Endometrial microvascular endothelial cells (primary cell): ENCODE results near the gene SH2B3. TPM values are rescaled to one million over a fixed set of nuclear protein-coding genes. Genes with fewer than 3 reads are reported as not detected.

Source experiments
- in situ Hi-C: cut with HindIII; loops from 2 replicates; pipeline ENCODE4 v1.10.0; 2017; ENCODE audit warnings: low sequenced_read_pairs, low pct_unique_long_range_greater_than_20kb; ENCODE audit errors: inconsistent ontology term
- total RNA-seq: library from RNA; depleted of rRNA; stranded (reverse); fragments of >200 nt; gene quantifications from one replicate; pipeline ENCODE4 v1.2.3, GENCODE V29; 2015; ENCODE audit errors: inconsistent ontology term

Gene SH2B3
- total RNA-seq, 1 donor from 2014 or later = 152 TPM

DNA sequence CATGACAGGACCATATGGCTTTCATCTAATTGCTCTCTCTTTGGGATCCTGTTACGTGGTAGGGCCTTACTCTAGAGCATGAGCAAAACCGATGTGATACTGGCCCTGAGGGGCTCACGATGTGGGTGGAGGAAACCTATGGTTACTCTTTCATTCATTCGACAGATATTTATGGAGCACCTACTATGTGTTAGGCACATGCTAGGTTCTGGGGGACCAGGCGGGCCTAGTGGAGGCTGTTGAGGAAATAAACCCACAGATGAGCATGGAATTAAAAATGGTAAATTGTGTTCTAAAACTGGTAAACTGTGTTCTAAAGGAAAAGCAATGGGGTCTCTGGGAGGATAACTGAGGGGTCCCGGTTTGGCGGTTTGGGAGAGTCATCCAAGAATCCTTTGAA lies 14.8 kb downstream of the SH2B3 start:
- in situ Hi-C loops = no loop called here

DNA sequence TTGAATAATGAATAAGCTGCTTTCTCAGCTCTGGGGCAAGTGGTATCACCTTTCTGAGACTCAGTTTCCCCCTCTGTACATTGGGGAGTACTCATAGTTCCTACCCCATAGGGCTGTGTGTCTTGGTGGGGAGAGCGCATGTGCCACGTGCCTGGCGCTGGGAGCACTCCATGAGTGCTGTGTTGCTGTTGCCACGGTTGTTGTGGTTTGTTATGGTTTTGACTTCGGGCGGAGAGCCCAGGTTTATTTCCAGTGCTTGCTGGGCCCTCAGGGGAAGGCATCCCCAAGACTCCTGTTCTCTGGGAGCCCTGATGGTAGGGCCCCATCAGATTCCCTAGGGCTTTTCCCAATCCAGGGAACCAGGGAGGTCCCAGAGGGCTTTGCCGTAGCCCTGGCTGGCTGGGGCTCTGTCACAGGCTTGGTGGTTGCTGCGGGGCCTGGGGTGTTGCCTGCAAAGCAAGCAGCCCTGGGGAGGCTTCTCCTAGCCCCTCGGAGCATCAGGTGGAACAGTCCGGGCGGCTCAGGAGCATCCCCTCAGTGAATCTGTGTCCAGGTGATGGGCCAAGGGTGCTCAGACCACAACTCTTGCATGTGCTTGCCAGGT lies 18.6 kb downstream of the SH2B3 start:
- in situ Hi-C loops = no loop called here

DNA sequence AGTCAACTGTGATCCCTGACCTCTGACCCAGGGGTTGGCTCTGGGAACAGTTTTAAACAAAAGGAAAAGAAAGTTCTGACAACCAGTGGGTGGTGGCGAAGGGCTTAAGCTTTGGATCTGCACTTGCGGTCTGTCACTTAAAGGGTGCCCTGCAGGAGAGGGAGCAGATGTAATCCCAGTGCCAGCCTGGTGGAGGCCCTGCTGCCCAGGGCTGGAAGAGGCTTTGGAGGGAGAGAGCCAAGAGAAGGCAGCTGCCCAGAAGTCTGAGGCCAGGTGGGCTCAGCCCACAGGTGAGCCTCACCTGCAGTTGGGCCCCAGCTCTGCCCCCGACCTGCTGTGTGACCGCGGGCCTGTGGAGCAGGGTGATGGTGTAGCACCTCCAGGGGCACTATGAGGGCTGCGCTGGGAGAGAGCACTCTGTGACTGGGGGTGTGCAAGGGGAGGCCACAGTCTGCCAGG lies 19.1 kb downstream of the SH2B3 start:
- in situ Hi-C loops = no loop called here

DNA sequence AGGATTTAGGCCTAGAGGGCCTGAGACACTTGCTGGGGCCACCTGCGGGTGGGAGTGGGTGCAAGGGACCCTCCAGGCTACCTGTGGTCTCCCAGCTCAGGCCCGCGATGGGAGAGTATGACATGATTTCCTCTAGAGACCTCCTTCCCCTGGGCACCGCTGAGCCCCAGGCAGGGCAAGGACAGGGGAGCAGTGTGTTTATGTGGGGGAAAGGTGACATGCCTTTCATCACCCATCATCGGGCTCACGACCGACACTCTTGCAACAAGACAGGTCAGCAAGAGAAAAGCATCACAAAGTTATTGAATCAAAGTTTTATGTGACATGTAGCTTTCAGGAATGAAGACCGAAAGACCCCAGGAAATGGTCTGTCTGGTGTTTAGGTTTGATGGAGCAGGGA lies 19.9 kb downstream of the SH2B3 start:
- in situ Hi-C loops = no loop called here

DNA sequence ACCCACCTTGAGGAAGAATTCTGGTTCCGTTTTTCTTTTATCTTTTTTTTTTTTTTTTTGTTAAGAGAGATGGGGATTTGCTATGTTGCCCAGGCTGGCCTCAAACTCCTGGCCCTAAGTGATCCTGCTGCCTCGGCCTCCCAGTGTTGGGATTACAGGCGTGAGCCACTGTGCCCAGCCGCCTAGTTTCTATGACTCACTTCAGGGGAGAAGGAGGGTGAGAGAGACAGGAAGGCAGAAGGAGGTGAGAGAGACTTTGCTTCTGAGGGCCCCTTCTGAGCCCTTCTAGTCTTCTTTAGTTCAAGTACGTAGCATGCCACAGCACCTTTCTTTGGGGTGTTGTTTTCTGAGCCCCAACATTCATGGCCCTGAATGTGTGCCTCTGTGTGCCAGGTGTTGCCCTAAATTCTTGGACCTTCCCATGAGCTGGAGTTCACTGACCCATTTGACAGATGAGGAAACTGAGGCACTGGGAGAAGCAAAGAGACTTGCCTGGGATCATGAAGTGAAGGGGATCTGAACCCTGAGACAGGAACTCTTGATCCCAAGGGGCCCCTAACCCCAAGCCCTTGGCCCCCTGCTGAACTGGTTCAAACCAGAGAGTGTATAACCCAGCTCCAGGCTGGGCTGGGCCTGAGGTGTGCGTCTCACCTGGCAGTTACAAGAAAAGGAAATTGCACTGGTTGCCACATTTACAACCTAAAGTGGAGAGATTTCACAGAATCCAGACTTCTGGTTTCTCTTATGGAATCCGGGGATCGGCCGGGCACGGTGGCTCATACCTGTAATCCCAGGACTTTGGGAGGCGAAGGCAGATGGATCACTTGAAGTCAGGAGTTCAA lies 20.8 kb downstream of the SH2B3 start:
- in situ Hi-C loops = no loop called here

DNA sequence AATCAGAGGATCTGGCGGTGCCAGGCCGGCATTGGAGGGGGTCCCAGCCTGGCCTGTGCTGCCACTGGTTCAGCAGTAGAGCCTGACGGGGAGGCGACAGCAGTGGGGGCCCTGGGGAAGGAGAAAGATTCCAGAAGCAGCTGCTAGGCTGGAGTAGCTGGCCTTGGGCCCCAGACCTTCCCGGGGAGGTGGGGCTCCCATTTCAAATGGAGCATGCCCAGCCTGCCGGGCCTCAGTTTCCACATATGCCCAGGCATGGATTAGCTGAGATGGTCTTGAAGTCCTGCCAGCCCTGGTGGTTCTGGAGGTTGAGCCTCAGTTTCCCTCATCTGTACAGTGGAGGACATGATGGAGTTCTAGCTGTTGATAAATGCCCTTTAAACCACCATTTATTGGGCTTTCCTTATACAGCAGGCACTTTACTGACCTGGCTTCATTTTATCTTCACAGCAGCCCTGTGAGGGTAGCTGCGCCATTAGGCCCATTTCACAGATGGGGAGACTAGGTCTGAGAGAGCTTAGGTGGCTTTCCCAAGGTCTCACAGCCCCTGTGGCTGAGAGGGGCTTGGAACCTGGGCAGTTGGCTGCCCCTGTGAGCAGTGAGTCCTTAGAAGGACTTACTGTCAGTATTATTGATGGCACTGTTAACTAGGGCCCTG lies 21.8 kb downstream of the SH2B3 start:
- in situ Hi-C loops = no loop called here

DNA sequence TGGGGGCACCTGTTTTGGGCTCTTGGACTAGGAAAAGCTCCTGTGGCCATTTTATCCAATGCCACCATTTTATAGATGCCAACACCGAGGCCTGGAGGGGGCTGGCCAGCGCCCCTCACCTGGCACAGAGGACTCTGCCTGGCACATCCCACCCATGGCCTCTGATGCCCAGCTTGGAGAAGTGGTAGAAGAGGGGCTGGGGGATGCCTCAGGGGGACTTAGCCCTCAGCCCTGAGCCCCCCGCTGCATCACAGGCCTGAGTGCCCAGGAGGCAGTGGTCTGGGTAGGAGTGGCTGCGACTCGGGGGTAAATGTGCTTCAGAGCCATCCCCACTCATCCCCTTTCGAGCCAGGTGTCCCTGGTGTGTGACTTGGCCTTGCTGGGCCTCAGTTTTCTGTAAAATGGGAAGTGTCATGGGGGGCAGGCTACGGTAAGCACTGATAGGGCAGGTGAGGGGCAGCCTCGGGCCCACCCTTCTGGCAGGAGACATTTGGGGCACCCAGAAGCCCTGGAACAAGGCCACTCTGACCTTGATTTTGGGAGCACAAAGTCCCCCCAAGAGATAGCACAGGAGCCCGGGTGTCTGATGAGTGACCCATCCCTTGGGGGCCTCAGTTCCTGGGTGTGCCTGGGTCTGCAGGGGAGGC lies 22.5 kb downstream of the SH2B3 start:
- in situ Hi-C loops = no loop called here

DNA sequence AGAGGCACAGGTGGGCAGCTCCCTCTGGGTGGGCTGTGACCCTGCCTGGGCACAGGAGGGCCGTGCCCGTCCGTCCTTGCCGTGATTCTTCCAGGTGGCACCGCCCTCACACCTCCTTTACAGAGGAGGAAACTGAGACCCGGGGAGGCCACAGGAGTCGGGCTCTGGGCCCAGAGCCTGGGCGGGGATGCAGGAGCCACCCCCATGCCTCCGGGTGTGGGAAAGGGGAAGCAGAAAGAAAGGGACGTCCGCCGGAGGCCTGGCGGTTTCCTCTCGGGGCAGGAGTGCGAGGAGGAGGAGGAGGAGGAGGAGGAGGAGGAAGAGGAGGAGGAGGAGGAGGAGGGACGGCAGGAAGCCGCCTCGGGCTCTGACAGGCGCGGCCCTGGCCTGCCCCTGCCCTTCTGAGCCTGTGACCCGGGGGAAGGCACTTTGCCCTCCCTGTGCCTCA lies 23.0 kb downstream of the SH2B3 start:
- in situ Hi-C loops = no loop called here

DNA sequence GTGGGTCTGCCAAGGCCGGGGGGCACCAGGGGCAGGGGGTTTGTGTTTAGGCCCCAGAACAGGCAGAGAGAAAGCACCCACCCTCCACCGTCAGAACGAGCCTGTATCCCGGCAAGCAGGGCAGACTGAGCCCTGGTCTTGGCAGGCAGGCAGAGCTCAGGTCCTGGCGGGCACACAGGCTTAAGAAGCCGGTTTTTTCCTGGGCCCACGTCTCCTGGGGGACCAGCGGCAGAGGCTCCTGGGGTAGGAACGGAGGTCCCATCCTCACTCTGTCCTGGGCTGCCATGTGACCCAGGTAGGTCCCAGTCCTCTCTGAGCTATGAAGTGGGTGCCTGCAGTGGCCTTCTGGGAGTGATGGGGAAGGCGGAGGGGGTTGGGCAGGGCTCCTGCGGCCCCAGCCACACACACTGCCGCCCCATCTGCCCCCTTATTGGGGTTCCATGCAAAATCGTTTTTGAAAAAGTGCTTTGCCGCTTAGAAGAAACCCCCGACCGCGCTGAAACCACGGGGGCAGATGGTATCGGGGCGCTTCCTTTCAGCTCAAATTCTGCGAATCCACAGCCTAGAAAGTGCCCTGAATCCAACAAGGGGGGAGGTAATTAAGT lies 24.2 kb downstream of the SH2B3 start:
- in situ Hi-C loops = no loop called here

DNA sequence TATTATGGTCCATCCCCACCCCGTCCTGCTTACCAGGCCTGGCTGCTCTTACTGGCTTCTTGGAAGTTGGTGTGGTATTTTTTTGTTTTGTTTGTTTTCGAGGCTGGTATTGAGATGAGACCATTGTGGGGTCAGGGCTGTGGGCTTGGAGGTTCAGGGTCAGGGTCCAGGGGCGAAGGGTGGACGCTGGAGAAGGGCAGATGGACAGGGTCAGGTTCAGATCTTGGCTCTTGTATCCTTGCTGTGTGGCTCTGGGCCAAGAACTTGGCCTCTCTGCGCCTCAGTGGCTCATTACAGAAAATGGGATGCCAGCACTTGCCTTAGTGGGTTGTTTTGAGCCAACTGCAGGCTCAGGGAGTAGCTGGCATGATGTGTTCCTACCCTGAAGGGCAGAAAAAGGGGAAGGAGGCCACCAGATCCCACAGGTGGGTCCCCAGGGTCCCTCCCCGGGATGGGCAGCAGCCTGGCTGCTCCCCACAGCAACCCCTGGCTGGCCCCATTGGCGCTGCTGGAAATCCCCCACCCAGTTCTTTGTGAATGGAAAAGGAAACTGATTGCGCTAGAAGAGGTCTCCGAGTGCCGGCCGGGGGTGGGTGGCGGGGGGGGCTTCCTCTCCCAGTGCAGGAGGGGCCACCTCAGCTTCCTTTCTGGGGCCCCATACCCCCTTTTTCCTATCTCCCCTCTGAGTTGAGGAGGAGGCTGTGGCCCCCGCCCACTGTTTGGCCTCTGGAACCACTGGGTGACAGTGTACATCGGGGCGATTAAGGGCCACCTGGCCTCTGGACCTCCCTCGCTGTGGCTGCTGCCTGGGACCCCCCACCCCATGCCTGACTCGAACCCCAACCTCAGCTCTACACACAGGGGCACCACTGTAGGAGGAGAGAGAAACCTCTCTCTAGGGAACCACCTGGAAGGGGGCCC lies 25.0 kb downstream of the SH2B3 start:
- in situ Hi-C loops = no loop called here

DNA sequence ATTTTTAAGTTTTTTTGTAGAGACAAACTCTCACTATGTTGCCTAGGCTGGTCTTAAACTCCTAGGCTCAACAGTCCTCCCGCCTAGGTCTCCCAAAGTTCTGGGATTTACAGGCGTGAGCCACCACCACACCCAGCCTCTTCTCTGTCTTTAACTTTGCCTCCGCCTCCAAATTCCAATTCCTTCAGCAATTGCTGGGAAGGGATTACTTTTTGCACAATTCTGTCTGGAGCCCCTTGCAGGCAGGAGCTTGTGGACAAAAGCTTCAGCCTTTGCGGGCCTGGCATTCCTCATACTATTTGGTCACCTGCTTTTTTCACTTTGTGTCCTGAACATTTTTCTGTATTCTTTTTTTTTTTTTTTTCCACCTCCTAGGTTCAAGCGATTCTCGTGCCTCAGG lies 26.0 kb downstream of the SH2B3 start:
- in situ Hi-C loops = no loop called here

DNA sequence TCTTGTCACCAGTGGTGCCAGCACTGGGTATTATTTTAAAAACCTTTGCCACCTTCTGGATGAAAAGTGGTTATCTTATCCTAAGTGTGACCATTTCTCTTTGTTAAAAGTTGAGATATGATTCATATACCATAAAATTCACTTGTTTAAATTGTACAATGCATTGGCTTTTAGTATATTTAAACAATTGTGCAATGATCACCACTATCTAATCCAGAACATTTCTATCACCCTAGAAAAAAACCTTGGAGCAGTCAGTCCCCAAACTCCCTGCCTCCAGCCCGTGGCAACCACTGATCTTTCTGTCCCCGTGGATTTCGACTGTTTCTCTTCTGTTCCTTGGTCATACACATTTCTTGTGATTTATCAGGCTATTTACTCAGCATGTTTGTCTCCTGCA lies 28.3 kb downstream of the SH2B3 start:
- in situ Hi-C loops = no loop called here

DNA sequence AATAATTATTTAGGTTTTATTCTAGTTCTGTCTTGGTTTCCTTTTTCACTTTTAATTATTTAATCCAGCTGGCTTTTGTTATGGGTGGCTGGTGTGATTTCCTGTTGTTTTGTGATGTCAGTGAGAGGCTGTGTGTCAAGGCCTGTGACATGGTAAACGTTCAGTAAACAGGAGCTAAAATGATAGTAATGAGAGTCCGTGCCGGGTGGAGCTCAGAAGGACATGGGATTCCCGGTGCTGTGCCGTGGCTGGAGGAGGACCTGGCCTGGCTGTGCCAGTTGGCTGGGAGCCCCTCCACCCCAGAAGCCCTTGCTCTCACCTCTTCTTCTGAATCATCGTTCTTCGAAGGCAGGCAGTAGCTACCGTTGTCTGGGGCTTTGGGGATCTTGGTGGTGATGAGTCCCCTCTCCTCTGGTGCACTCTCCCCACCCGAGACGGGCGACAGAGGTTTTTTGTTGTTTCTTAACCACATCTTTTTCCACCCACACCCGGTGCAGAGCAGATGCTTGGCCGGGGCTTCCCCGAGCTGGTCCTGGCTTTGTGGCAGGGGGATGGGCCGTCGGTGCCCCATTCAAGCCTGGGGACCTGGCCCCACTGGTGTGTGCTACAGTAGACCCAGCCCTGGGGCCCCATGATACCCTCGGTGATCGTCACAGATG lies 29.1 kb downstream of the SH2B3 start:
- in situ Hi-C loops = no loop called here

DNA sequence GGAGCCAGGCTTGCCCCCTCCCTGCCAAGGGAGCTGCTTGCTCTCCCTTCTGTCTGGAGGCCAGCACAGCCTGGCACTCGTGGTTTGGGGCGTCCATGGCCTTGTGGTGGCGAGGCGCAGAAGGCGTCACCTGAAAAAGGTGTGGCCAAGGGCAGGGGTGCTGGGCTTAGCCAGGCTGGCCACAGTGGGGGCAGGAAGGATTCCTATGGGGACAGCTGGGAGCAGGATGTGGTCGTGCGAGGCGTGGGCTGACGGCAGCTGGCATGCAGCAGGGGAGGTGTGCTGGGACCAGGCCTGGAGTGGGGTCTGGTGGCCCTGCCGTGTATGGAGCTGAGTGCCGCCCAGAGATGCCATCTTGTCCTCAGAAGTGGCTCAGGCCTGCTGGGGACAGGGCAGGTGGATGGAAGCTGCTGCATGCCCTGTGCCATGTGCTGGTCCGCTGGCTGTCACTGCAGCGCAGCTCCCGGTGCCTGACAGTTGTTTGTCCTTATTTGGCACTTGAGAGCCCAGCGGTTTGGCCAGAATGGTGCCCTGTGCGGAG lies 30.0 kb downstream of the SH2B3 start:
- in situ Hi-C loops = no loop called here

DNA sequence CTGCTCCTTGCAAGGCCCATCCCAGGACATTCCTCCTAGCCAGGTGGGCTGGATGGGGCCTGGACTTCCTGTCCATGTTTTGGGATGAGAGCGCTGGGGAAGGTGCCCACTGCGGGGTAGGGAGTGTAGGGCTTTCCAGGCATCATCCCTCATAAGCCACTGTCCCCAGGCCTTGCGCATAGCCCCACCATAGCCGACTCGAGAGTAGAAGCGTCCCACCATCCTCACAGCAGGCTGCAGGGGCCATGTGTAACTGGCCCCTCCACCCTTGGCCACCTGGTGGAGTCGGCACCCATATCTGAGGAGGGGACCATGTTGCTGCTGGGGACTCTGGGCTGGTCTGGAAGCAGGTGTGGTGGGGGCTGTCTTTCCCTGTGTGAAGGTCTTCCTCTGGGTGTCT lies 30.5 kb downstream of the SH2B3 start:
- in situ Hi-C loops = no loop called here

DNA sequence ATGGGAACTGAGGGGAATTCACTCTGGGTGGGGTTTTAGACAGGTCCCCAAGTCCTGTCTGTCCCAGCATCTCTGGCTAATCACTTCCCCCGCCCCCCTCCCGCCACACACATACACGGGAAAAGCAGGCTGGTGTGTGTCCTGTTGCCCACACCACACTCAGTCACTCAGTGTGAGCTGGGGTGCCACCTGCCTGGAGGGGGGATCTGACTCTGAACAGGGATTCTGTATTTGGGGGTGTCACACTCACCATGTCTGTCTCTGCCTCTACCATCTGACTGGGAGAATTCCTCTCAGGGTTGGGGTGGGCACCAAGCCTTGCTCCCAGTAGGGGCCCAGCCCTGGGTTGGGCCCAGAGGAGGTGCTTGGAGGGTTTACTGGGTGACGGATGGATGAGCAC lies 31.1 kb downstream of the SH2B3 start:
- in situ Hi-C loops = no loop called here

DNA sequence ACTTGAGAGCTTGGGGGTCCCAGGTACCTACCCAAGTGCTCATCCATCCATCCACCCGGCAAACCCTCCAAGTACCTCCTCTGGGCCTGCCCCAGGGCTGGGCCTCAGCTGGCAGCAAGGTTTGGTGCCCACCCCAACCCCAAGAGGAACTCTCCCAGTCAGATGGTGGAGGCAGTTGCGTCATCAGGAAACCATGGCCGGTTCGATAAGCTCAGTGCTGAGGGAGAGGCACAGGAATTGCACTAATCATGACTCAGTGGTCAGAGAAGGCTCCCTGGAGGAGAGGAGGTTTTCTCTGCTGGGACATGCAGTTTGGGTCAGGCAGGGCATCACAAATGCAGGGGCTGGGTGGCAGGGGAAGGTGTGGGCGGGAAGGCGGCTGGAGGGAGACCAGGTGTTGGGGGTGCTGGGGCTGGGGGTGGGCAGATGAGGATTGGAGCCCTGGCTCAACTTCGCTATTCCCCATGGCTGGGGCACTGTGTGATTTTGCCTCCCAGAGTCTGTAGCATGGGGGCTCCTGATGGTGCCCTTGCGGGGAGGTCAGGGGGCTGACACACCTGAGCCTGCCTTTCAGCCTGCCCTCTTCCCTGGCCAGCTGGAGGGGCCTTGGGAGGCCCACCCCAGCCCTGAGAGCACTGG lies 32.2 kb downstream of the SH2B3 start:
- in situ Hi-C loops = no loop called here
